Panc1 (cell line): ENCODE measurements around the gene KCNIP4.

Experiments
- POLR2AphosphoS5 ChIP-seq: IDR thresholded peaks from 2 replicates; pipeline ENCODE4 v1.6.1; 2012; ENCODE audit warnings: mild to moderate bottlenecking, low read depth, low read length, moderate library complexity
- SIN3A ChIP-seq: IDR thresholded peaks from 2 replicates; pipeline ENCODE4 v1.6.1; 2012; ENCODE audit warnings: low read depth, mild to moderate bottlenecking, low read length, moderate library complexity, borderline replicate concordance; ENCODE audit not compliant: insufficient read depth
- TCF7L2 ChIP-seq: IDR thresholded peaks from 2 replicates; pipeline ENCODE4 v1.6.1; 2011; ENCODE audit warnings: mild to moderate bottlenecking, low read depth, low read length, inconsistent platforms
- TF ChIP-seq, protein P1 (sequence below): fragments of 450-650 bp; IDR thresholded peaks from 2 replicates; pipeline ENCODE4 v1.5.1; 2017; ENCODE audit warnings: mild to moderate bottlenecking
- TF ChIP-seq, protein P2 (sequence below), 2 experiments: IDR thresholded peaks; 2 replicates each; pipeline ENCODE4 v1.6.1; 2011 to 2012; ENCODE audit warnings: low read depth in 2 of 2, control low read depth in 1 of 2, low read length in 1 of 2, mild to moderate bottlenecking in 1 of 2, moderate library complexity in 1 of 2; ENCODE audit not compliant: insufficient read depth in 1 of 2

DNA sequence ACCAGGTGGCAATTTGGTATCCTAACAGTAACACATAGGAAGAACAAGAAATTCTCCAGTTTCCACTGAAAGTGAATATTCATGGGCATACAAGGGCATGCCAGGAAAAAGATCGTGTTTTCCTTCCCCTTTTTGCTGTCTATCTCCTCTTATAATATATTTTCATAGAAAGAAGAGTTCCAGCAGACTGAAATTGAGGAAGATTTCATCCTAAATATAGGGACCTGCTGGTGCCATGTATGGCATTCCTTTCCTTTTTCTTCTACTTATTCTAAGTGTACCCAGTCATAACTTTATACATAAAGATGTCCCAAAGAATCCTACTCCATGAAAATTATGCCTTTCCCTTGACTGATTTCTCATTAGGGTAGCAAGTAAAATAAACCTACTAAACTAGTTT lies 40.8 kb upstream of the KCNIP4 start:
- TF ChIP-seq, protein P1, sequence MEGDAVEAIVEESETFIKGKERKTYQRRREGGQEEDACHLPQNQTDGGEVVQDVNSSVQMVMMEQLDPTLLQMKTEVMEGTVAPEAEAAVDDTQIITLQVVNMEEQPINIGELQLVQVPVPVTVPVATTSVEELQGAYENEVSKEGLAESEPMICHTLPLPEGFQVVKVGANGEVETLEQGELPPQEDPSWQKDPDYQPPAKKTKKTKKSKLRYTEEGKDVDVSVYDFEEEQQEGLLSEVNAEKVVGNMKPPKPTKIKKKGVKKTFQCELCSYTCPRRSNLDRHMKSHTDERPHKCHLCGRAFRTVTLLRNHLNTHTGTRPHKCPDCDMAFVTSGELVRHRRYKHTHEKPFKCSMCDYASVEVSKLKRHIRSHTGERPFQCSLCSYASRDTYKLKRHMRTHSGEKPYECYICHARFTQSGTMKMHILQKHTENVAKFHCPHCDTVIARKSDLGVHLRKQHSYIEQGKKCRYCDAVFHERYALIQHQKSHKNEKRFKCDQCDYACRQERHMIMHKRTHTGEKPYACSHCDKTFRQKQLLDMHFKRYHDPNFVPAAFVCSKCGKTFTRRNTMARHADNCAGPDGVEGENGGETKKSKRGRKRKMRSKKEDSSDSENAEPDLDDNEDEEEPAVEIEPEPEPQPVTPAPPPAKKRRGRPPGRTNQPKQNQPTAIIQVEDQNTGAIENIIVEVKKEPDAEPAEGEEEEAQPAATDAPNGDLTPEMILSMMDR, result no peak
- TF ChIP-seq, protein P2, sequence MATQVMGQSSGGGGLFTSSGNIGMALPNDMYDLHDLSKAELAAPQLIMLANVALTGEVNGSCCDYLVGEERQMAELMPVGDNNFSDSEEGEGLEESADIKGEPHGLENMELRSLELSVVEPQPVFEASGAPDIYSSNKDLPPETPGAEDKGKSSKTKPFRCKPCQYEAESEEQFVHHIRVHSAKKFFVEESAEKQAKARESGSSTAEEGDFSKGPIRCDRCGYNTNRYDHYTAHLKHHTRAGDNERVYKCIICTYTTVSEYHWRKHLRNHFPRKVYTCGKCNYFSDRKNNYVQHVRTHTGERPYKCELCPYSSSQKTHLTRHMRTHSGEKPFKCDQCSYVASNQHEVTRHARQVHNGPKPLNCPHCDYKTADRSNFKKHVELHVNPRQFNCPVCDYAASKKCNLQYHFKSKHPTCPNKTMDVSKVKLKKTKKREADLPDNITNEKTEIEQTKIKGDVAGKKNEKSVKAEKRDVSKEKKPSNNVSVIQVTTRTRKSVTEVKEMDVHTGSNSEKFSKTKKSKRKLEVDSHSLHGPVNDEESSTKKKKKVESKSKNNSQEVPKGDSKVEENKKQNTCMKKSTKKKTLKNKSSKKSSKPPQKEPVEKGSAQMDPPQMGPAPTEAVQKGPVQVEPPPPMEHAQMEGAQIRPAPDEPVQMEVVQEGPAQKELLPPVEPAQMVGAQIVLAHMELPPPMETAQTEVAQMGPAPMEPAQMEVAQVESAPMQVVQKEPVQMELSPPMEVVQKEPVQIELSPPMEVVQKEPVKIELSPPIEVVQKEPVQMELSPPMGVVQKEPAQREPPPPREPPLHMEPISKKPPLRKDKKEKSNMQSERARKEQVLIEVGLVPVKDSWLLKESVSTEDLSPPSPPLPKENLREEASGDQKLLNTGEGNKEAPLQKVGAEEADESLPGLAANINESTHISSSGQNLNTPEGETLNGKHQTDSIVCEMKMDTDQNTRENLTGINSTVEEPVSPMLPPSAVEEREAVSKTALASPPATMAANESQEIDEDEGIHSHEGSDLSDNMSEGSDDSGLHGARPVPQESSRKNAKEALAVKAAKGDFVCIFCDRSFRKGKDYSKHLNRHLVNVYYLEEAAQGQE (IDR thresholded peaks at IDR 0.05; ENCODE audit: insufficient read depth in 1 of 2, low read depth in 2 of 2, low read length in 1 of 2), result no peak
- no peak for TF ChIP-seq POLR2AphosphoS5
- TF ChIP-seq SIN3A, result no peak
- no peak for TF ChIP-seq TCF7L2
